Epidermal melanocyte (primary cell): ENCODE measurements around the gene CADM4.
"Not testable (repeated sequence)": the region's sequence is repeated elsewhere in the genome, so short reads cannot be mapped to it uniquely, and the experiment has no call there.

Source experiments
- DNase-seq: peaks from one replicate; pipeline ENCODE4 v3.0.0; 2011; ENCODE audit warnings: low spot score; ENCODE audit not compliant: insufficient read length

CADM4 gene, protein sequence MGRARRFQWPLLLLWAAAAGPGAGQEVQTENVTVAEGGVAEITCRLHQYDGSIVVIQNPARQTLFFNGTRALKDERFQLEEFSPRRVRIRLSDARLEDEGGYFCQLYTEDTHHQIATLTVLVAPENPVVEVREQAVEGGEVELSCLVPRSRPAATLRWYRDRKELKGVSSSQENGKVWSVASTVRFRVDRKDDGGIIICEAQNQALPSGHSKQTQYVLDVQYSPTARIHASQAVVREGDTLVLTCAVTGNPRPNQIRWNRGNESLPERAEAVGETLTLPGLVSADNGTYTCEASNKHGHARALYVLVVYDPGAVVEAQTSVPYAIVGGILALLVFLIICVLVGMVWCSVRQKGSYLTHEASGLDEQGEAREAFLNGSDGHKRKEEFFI

GRCh38 chr19:43639519-43640423 lies at the start of gene CADM4:
TSS of gene CADM4 (minus strand) at chr19:43639850. CDS start at chr19:43639790, 60 bp downstream.
- DNase-seq: no peak

- no peak for DNase-seq
Observed at GRCh38 chr19:43688059-43688701, 48.5 kb upstream of the CADM4 start.

GRCh38 chr19:43687660-43687997 lies 48.0 kb upstream of the CADM4 start:
- no peak for DNase-seq

DNA sequence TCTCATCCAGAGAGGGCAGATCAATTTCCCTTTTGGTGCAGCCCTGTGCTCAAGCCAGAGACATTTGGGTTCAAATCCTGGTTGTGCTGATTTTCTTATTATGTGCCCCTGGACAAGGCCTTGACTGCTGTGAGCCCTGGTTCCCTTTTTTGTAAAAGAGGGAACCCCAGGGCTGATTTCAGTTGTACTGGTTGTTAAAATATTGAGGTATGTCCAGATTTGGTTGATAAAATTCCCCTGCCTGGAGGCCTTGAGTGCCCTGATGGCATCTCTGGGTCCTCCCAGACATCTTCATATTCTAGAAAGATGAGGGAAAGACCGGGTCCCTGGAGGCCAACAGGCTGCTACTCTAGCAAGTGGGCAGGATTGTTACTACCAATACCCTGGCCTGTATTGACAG lies 44.7 kb upstream of the CADM4 start:
- no peak for DNase-seq

GRCh38 chr19:43683905-43684304 lies 44.3 kb upstream of the CADM4 start:
- DNase-seq: no peak

DNA sequence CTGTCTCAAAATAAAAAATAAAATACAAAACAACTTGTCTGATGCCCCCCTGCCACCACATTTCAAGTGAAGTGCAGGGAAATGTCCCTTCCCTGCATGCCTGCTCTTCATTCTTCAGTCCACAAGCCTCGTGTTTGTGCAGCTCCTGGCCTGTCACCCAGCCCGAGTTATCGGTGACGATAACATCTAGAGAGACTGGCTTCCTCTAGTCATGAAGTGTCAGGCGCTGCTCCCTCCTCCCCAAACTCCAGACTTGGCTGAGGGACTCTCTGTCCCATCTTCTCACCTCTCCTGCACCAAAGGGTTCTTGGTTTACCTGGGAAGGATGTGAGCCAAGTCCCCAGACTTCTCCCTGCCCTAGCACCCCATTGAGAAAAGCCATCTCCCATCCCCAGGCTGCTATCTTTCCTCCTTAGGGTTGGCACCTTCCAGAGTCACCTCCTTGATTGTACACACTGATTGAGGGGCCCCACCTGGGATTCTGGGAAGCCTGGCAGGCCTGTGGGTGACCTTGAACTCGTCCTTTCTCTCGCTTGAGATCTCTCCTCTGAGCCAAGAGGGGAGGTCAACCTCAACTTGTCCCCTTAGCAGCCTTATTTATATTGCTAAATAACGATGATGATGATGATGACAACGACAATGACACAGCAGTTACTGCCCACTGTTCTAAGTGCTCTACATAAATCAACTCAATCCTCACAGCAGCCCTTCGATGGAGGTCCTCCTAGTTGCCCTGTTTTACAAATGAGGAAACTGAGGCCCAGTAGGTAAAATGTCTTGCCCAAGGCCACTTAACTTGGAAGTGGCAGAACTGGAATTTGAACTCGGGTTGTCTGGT lies 43.4 kb upstream of the CADM4 start:
- DNase-seq: no peak

GRCh38 chr19:43682269-43682668 lies 42.6 kb upstream of the CADM4 start:
- not testable (repeated sequence) for DNase-seq

DNA sequence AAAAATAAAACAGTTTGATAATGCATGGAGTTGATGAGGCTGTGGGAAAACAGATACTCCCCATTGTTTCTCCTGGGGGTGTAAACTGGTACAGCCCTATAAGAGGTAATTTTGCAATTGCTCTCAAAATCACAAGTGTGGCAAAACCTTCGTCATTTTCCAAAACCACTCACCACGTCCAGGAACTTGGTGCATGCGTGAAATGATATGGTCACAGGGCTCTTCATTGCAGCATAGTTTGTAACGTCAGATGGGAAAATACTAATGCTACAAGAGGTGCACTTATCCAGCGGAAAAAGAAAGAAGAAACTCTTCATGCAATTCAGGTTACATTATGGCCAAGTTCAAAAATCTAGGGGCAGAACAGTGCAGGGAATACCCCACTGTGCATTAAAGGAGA lies 42.2 kb upstream of the CADM4 start:
- no peak for DNase-seq

- DNase-seq: no peak
Observed at GRCh38 chr19:43678512-43679261, 39.0 kb upstream of the CADM4 start.

GRCh38 chr19:43675906-43676305 lies 36.3 kb upstream of the CADM4 start:
- DNase-seq: no peak

- DNase-seq: no peak
Observed at GRCh38 chr19:43675269-43675879, 35.7 kb upstream of the CADM4 start.

- DNase-seq: no peak
Observed at GRCh38 chr19:43674596-43674995, 34.9 kb upstream of the CADM4 start.

- no peak for DNase-seq
Observed at GRCh38 chr19:43674183-43674582, 34.5 kb upstream of the CADM4 start.

DNA sequence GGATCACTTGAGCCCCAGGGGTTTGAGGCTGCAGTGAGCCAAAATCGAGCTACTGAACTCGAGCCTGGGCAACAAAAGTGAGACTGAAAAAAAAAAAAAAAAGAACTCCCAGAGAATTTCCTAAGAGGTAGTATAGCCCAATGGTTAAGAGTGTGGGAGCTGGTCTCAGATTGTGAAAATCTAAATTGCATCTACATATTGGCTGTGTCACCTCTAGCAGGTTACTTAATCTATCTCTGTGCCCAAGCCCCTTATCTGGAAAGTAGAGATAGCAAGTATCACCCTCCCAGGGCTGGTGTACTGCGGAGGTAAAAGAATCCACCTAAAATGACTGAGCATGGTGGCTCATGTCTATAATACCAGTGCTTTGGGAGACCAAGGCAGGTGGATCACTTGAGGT lies 34.0 kb upstream of the CADM4 start:
- DNase-seq: no peak

GRCh38 chr19:43672061-43672679 lies 32.5 kb upstream of the CADM4 start:
- no peak for DNase-seq

DNA sequence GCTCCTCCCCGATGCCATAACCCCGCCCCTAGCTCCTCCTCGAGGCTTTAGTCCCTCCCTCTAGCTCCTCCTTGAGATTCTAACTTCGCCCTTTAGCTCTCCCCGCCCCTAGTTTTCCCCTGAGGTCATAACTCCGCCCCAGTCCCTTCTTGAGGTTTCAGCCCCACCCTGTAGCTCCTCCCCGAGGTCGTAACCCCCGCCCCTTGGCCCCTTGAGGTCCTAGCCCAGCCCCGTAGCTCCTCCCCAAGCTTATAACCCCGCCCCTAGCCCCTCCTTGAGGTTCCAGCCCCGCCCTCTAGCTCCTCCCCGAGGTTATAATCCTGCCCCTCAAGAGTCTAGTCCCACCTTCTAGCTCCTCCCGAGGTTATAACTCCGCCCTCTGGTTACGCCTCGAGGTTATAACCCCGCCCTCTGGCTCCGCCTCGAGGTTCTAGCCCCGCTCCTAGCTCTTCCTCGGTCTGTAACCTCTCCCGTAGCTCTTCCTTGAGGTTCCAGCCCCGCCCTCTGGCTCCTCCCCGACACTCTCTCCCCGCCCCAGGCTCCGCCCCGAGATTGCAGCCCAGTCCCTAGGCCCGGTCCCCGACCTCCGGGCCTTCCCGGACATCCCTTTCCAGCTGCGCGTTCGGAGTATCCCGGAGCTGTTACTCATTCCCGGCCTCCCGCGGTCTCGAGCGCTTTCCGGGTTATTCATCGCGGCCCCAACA lies 28.9 kb upstream of the CADM4 start:
- peak; percentile 94 for DNase-seq

GRCh38 chr19:43667876-43668405 lies 28.3 kb upstream of the CADM4 start:
- DNase-seq: no peak

DNA sequence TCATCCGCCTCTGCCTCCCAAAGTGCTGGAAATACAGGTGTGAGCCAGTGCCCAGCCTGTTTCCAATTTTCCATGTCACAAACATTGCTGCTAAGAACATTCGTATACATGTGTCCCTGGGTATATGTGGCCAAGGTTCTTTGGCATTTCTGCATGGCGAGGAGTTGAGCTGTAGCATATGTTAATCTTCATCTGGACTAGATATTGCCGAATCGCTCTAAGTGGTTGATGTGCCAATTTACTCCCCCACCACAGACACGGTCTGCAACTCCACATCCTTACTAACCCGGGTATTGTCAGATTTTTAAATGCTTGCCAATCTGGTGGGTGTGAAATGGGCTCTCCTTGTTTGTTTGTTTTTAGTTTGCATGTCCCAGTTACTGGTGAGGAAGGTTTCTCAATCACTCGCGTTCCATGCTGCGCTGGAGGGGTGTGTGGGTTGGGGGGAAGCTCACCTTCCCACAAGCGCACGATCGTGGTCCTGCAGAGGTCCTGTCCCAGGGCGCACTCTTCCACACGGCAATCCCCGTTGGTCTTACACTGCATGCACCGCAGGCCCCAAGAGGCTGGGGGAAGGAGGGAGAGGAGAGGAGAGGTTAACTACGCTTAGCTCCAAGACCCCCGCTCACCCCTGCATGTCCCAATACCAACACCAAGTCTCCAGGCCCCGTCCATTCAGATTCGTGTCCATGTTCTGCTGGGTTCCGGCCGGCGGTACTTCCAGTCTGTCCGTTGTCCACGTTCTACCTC lies 27.7 kb upstream of the CADM4 start:
- DNase-seq: no peak
